Bronchial epithelial cell (primary cell): ENCODE data around the gene LIPA. TPM values are rescaled to one million over a fixed set of nuclear protein-coding genes. Genes with fewer than 3 reads are reported as not detected.

Experiments used
- DNase-seq: peaks from one replicate; pipeline ENCODE4 v3.0.0-alpha.2; 2010; ENCODE audit warnings: low read depth
- FAIRE-seq: peaks from 2 replicates; lab custom pipeline; 2011; peaks lifted over from hg19 to GRCh38; lab: Jason Lieb, UNC
- H3K27me3 ChIP-seq: 2 replicates; pipeline ENCODE4 v1.5.1; 2011; ENCODE audit warnings: low read length; ENCODE audit not compliant: control insufficient read depth, insufficient read depth
- H3K36me3 ChIP-seq: 2 replicates; pipeline ENCODE4 v1.5.1; 2011; ENCODE audit warnings: low read length; ENCODE audit not compliant: control insufficient read depth, insufficient read depth
- H3K4me3 ChIP-seq: 2 replicates; pipeline ENCODE4 v1.5.1; 2011; ENCODE audit warnings: mild to moderate bottlenecking, low read depth, low read length, control low read depth
- CTCF ChIP-seq: IDR thresholded peaks from 2 replicates; pipeline ENCODE4 v1.5.1; 2011; ENCODE audit warnings: mild to moderate bottlenecking, moderate library complexity, low read length, control low read depth, inconsistent platforms; ENCODE audit not compliant: insufficient read depth, severe bottlenecking
- total RNA-seq: library from RNA; depleted of rRNA; stranded (reverse); fragments of >200 nt; gene quantifications from 2 replicates; pipeline ENCODE4 v1.2.1, GENCODE V29; 2014

LIPA gene
- total RNA-seq, 1 donor from 2014 or later = 20.8 TPM

- peaks cover 11% of the 10 kb centered on the region for H3K27me3 ChIP-seq
- DNase-seq (no peak), FAIRE-seq (no peak)
- TF ChIP-seq CTCF = no peak
- no peaks in the 10 kb centered on the region for H3K36me3 ChIP-seq
- peak overlapping the region; percentile 39 for H3K4me3 ChIP-seq
Observed at GRCh38 chr10:89207801-89208551, 43.6 kb downstream of the LIPA start.

GRCh38 chr10:89207181-89207800 is 44.3 kb downstream of the LIPA start, which contains the start of gene CH25H:
TSS of gene CH25H (minus strand) at chr10:89207317. CDS start at chr10:89207292, 25 bp downstream.
- FAIRE-seq = peak; percentile 50
- no peaks in the 10 kb centered on the region for H3K36me3 ChIP-seq
- TF ChIP-seq CTCF = no peak
- peaks cover 11% of the 10 kb centered on the region for H3K27me3 ChIP-seq
- peak within 1 kb of the TSS; percentile 39 for H3K4me3 ChIP-seq
- DNase-seq = peak; percentile 69

GRCh38 chr10:89206402-89207180 is 45.0 kb downstream of the LIPA start:
- DNase-seq (no peak), FAIRE-seq (peak; percentile 32)
- peak overlapping the region; percentile 39 for H3K4me3 ChIP-seq
- no peaks in the 10 kb centered on the region for H3K36me3 ChIP-seq
- peaks cover 11% of the 10 kb centered on the region for H3K27me3 ChIP-seq
- TF ChIP-seq CTCF = no peak

- Histone ChIP-seq H3K4me3 (no peak overlapping the region), H3K36me3 (no peaks in the 10 kb centered on the region), H3K27me3 (peaks cover 11% of the 10 kb centered on the region)
- DNase-seq (no peak), FAIRE-seq (no peak)
- no peak for TF ChIP-seq CTCF
Observed at GRCh38 chr10:89204621-89205185, 46.9 kb downstream of the LIPA start.

GRCh38 chr10:89203237-89203636 is 48.3 kb downstream of the LIPA start:
- Histone ChIP-seq H3K4me3 (no peak overlapping the region), H3K36me3 (no peaks in the 10 kb centered on the region), H3K27me3 (peaks cover 8% of the 10 kb centered on the region)
- DNase-seq = no peak
- no peak for FAIRE-seq
- no peak for TF ChIP-seq CTCF
